Karpas-422 (cell line): ENCODE results near the gene ANXA10. TPM values are rescaled to one million over a fixed set of nuclear protein-coding genes. Genes with fewer than 3 reads are reported as not detected.
"Not testable (repeated sequence)": the region's sequence is repeated elsewhere in the genome, so short reads cannot be mapped to it uniquely, and the experiment has no call there.

ENCODE experiments used
- DNase-seq: peaks from one replicate; pipeline ENCODE4 v3.0.0-alpha.2; 2015
- H2AFZ ChIP-seq: fragments of 200-600 bp; sonication (generic); 2 replicates; pipeline ENCODE4 v1.6.1; 2014; ENCODE audit warnings: antibody characterized with exemption, low read length, mixed read lengths
- H3K27ac ChIP-seq: fragments of 200-600 bp; sonication (generic); 2 replicates; pipeline ENCODE4 v1.5.1; 2014; ENCODE audit warnings: mild to moderate bottlenecking, low read length, moderate library complexity
- H3K27me3 ChIP-seq: fragments of 200-600 bp; sonication (generic); 2 replicates; pipeline ENCODE4 v1.6.1; 2014; ENCODE audit warnings: low read length, mixed read lengths
- H3K36me3 ChIP-seq: fragments of 200-600 bp; sonication (generic); 2 replicates; pipeline ENCODE4 v1.6.1; 2014; ENCODE audit warnings: low read length, mixed read lengths; ENCODE audit not compliant: insufficient read depth
- H3K4me1 ChIP-seq: fragments of 200-600 bp; sonication (generic); 2 replicates; pipeline ENCODE4 v1.6.1; 2014; ENCODE audit warnings: mild to moderate bottlenecking, low read length, mixed read lengths
- H3K4me2 ChIP-seq: fragments of 200-600 bp; sonication (generic); 2 replicates; pipeline ENCODE4 v1.6.1; 2014; ENCODE audit warnings: low read length, low read depth, mild to moderate bottlenecking; ENCODE audit not compliant: poor library complexity, severe bottlenecking
- H3K4me3 ChIP-seq: fragments of 200-600 bp; sonication (generic); 2 replicates; pipeline ENCODE4 v1.5.1; 2014; ENCODE audit warnings: mild to moderate bottlenecking, antibody characterized with exemption, low read length, mixed read lengths
- H3K79me2 ChIP-seq: fragments of 200-600 bp; sonication (generic); 2 replicates; pipeline ENCODE4 v1.6.1; 2014; ENCODE audit warnings: mild to moderate bottlenecking, low read length, mixed read lengths
- H3K9ac ChIP-seq: fragments of 200-600 bp; sonication (generic); 2 replicates; pipeline ENCODE4 v1.6.0; 2014; ENCODE audit warnings: low read length
- H3K9me2 ChIP-seq: fragments of 200-600 bp; sonication (generic), shearing (Covaris generic); replicated peaks from 2 replicates; pipeline ENCODE4 v1.6.0; 2014; ENCODE audit warnings: mild to moderate bottlenecking, low read length, moderate library complexity; ENCODE audit not compliant: insufficient read depth
- H3K9me3 ChIP-seq: fragments of 300-700, 200-600 bp; sonication (generic); 2 replicates; pipeline ENCODE4 v1.6.1; 2014; ENCODE audit warnings: low read length, mixed read lengths
- H4K20me1 ChIP-seq: fragments of 200-600 bp; sonication (generic); 2 replicates; pipeline ENCODE4 v1.6.1; 2014; ENCODE audit warnings: mild to moderate bottlenecking, antibody characterized with exemption, low read length, low read depth; ENCODE audit not compliant: insufficient read depth
- total RNA-seq: library from RNA; depleted of rRNA; stranded (reverse); fragments of >200 nt; shearing (Covaris generic); gene quantifications from 2 replicates; pipeline ENCODE4 v1.2.3, GENCODE V29; 2014; ENCODE audit warnings: low replicate concordance

The ANXA10 gene
- total RNA-seq, 1 experiment from 2014 or later = not detected

GRCh38 chr4:168203233-168203911 lies 111.0 kb downstream of the ANXA10 start:
- Histone ChIP-seq H2AFZ (no peak overlapping the region), H3K36me3 (no peaks in the 10 kb centered on the region), H3K9me2 (no peaks in the 10 kb centered on the region), H4K20me1 (no peaks in the 10 kb centered on the region), H3K27me3 (no peaks in the 10 kb centered on the region), H3K79me2 (no peaks in the 10 kb centered on the region), H3K4me2 (no peak overlapping the region), H3K9me3 (no peaks in the 10 kb centered on the region), H3K9ac (no peak overlapping the region), H3K4me1 (no peaks in the 10 kb centered on the region), H3K27ac (no peak overlapping the region), H3K4me3 (no peak overlapping the region)
- DNase-seq = no peak

GRCh38 chr4:168208957-168209614 lies 116.7 kb downstream of the ANXA10 start:
- no peak overlapping the region for H3K4me2 ChIP-seq
- no peak overlapping the region for H3K9ac ChIP-seq
- H3K9me3 ChIP-seq = no peaks in the 10 kb centered on the region
- H2AFZ ChIP-seq = no peak overlapping the region
- H3K79me2 ChIP-seq = no peaks in the 10 kb centered on the region
- no peak for DNase-seq
- H3K9me2 ChIP-seq = no peaks in the 10 kb centered on the region
- H3K36me3 ChIP-seq = no peaks in the 10 kb centered on the region
- no peaks in the 10 kb centered on the region for H4K20me1 ChIP-seq
- H3K27me3 ChIP-seq = no peaks in the 10 kb centered on the region
- H3K27ac ChIP-seq = no peak overlapping the region
- no peaks in the 10 kb centered on the region for H3K4me1 ChIP-seq
- H3K4me3 ChIP-seq = no peak overlapping the region

- Histone ChIP-seq H4K20me1 (no peaks in the 10 kb centered on the region), H3K4me2 (no peak overlapping the region), H3K9ac (no peak overlapping the region), H3K4me3 (no peak overlapping the region), H3K4me1 (no peaks in the 10 kb centered on the region), H3K9me3 (no peaks in the 10 kb centered on the region), H2AFZ (no peak overlapping the region), H3K27ac (no peak overlapping the region), H3K36me3 (no peaks in the 10 kb centered on the region), H3K9me2 (no peaks in the 10 kb centered on the region), H3K27me3 (no peaks in the 10 kb centered on the region), H3K79me2 (no peaks in the 10 kb centered on the region)
- no peak for DNase-seq
These were observed 120.3 kb downstream of the ANXA10 start for GRCh38 chr4:168212656-168213055.

- H3K4me2 ChIP-seq, DNase-seq, H3K9me2 ChIP-seq, H3K36me3 ChIP-seq, H2AFZ ChIP-seq, H3K9ac ChIP-seq, H3K9me3 ChIP-seq, H3K4me3 ChIP-seq, H3K27ac ChIP-seq, H3K4me1 ChIP-seq, H3K79me2 ChIP-seq, H3K27me3 ChIP-seq, H4K20me1 ChIP-seq: not testable (repeated sequence)
These were observed 121.2 kb downstream of the ANXA10 start for GRCh38 chr4:168213511-168213910.

- no peak overlapping the region for H3K9ac ChIP-seq
- no peak for DNase-seq
- no peaks in the 10 kb centered on the region for H3K79me2 ChIP-seq
- H4K20me1 ChIP-seq = no peaks in the 10 kb centered on the region
- no peaks in the 10 kb centered on the region for H3K4me1 ChIP-seq
- H3K9me2 ChIP-seq = no peaks in the 10 kb centered on the region
- no peaks in the 10 kb centered on the region for H3K27me3 ChIP-seq
- no peak overlapping the region for H3K4me3 ChIP-seq
- no peaks in the 10 kb centered on the region for H3K9me3 ChIP-seq
- no peaks in the 10 kb centered on the region for H3K36me3 ChIP-seq
- no peak overlapping the region for H2AFZ ChIP-seq
- no peak overlapping the region for H3K4me2 ChIP-seq
- no peak overlapping the region for H3K27ac ChIP-seq
These were observed 126.3 kb downstream of the ANXA10 start for GRCh38 chr4:168218645-168219044.

- no peak overlapping the region for H2AFZ ChIP-seq
- H3K4me3 ChIP-seq = no peak overlapping the region
- H3K9ac ChIP-seq = no peak overlapping the region
- H3K4me2 ChIP-seq = no peak overlapping the region
- H3K9me3 ChIP-seq = no peaks in the 10 kb centered on the region
- H3K9me2 ChIP-seq = no peaks in the 10 kb centered on the region
- no peaks in the 10 kb centered on the region for H4K20me1 ChIP-seq
- no peak for DNase-seq
- no peaks in the 10 kb centered on the region for H3K79me2 ChIP-seq
- no peaks in the 10 kb centered on the region for H3K36me3 ChIP-seq
- no peaks in the 10 kb centered on the region for H3K4me1 ChIP-seq
- no peaks in the 10 kb centered on the region for H3K27me3 ChIP-seq
- no peak overlapping the region for H3K27ac ChIP-seq
These were observed 128.6 kb downstream of the ANXA10 start for GRCh38 chr4:168220893-168221292.

GRCh38 chr4:168221301-168221700 lies 129.0 kb downstream of the ANXA10 start:
- H3K4me2 ChIP-seq = no peak overlapping the region
- no peak overlapping the region for H2AFZ ChIP-seq
- H3K27me3 ChIP-seq = no peaks in the 10 kb centered on the region

More at GRCh38 chr4:168221301-168221700, 129.0 kb downstream of the ANXA10 start:
- Histone ChIP-seq H3K4me3 (no peak overlapping the region), H3K9me3 (no peaks in the 10 kb centered on the region), H3K36me3 (no peaks in the 10 kb centered on the region), H3K4me1 (no peaks in the 10 kb centered on the region), H4K20me1 (no peaks in the 10 kb centered on the region), H3K9ac (no peak overlapping the region), H3K27ac (no peak overlapping the region), H3K9me2 (no peaks in the 10 kb centered on the region), H3K79me2 (no peaks in the 10 kb centered on the region)
- no peak for DNase-seq
